GM19193 (cell line): Measurements from ENCODE around the gene IFT88.

ENCODE experiments used
- POLR2A ChIP-seq: IDR thresholded peaks from 4 replicates; pipeline ENCODE4 v1.6.1; 2011; ENCODE audit not compliant: insufficient read depth, insufficient read length; ENCODE audit errors: extremely low read depth

The IFT88 gene

GRCh38 chr13:20566898-20567874, at the start of gene IFT88:
Gene IFT88 (plus strand): TSS chr13:20567157. CDS start chr13:20574386, 7,229 bp downstream.
- TF ChIP-seq POLR2A: peak; percentile 67

- no peak for TF ChIP-seq POLR2A
Measured at GRCh38 chr13:20518660-20519100, 48.3 kb upstream of the IFT88 start.

GRCh38 chr13:20519875-20520274, 47.1 kb upstream of the IFT88 start:
- TF ChIP-seq POLR2A: no peak

- TF ChIP-seq POLR2A: no peak
Measured at GRCh38 chr13:20521364-20522115, 45.4 kb upstream of the IFT88 start.

GRCh38 chr13:20525144-20525600, 41.8 kb upstream of the IFT88 start:
- TF ChIP-seq POLR2A: no peak

GRCh38 chr13:20525601-20526544, 41.1 kb upstream of the IFT88 start, which contains the start of gene CRYL1:
Gene CRYL1 (minus strand): TSS chr13:20525857. CDS start chr13:20525794, 63 bp downstream.
- TF ChIP-seq POLR2A: peak; percentile 71

- TF ChIP-seq POLR2A: no peak
Measured at GRCh38 chr13:20526664-20527063, 40.3 kb upstream of the IFT88 start.

GRCh38 chr13:20528452-20528851, 38.5 kb upstream of the IFT88 start:
- no peak for TF ChIP-seq POLR2A

GRCh38 chr13:20534038-20534608, 32.8 kb upstream of the IFT88 start:
- no peak for TF ChIP-seq POLR2A

GRCh38 chr13:20536992-20537391, 30.0 kb upstream of the IFT88 start:
- TF ChIP-seq POLR2A: no peak

- TF ChIP-seq POLR2A: peak; percentile 39
Measured at GRCh38 chr13:20544201-20544923, 22.6 kb upstream of the IFT88 start.

- no peak for TF ChIP-seq POLR2A
Measured at GRCh38 chr13:20546556-20546955, 20.4 kb upstream of the IFT88 start.

GRCh38 chr13:20547479-20547908, 19.5 kb upstream of the IFT88 start:
- TF ChIP-seq POLR2A: no peak
